GM13976 (cell line): Measurements from ENCODE around the gene MSRB1.

Experiments
- DNase-seq: peaks from one replicate; pipeline ENCODE4 v3.0.0; 2012; ENCODE audit warnings: low spot score
- in situ Hi-C: fragments of 300-500 bp; cut with MboI; formaldehyde crosslinking; loops from one replicate; pipeline ENCODE4 v1.12.0; 2022; ENCODE audit warnings: low sequenced_read_pairs, mixed read lengths, inconsistent platforms; ENCODE audit not compliant: unreplicated experiment
- TF ChIP-seq, protein P1 (sequence below): IDR thresholded peaks from 2 replicates; pipeline ENCODE4 v1.5.1; 2012; ENCODE audit warnings: borderline replicate concordance, mild to moderate bottlenecking; ENCODE audit not compliant: insufficient read depth; ENCODE audit errors: extremely low read depth, missing control alignments, control extremely low read depth

The MSRB1 gene

DNA sequence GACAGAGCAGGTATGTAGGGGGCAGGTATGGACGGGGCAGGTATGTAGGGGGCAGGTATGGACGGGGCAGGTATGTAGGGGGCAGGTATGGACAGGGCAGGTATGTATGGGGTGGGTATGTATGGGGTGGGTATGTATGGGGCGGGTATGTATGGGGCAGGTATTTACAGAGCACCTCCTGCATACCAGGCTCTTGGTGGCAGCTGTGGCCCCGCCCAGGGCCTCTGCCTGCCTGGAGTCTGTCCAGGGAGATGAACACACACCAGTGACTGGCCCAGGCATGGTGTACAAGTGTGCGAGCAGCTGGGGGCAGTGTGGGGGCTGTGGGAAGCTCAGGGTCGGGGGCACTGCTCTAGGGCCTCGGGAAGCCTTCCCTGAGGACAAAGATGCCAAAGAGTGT is 7.0 kb upstream of the MSRB1 start:
- TF ChIP-seq, protein P1, sequence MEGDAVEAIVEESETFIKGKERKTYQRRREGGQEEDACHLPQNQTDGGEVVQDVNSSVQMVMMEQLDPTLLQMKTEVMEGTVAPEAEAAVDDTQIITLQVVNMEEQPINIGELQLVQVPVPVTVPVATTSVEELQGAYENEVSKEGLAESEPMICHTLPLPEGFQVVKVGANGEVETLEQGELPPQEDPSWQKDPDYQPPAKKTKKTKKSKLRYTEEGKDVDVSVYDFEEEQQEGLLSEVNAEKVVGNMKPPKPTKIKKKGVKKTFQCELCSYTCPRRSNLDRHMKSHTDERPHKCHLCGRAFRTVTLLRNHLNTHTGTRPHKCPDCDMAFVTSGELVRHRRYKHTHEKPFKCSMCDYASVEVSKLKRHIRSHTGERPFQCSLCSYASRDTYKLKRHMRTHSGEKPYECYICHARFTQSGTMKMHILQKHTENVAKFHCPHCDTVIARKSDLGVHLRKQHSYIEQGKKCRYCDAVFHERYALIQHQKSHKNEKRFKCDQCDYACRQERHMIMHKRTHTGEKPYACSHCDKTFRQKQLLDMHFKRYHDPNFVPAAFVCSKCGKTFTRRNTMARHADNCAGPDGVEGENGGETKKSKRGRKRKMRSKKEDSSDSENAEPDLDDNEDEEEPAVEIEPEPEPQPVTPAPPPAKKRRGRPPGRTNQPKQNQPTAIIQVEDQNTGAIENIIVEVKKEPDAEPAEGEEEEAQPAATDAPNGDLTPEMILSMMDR = no peak
- in situ Hi-C loops = no loop called here

DNA sequence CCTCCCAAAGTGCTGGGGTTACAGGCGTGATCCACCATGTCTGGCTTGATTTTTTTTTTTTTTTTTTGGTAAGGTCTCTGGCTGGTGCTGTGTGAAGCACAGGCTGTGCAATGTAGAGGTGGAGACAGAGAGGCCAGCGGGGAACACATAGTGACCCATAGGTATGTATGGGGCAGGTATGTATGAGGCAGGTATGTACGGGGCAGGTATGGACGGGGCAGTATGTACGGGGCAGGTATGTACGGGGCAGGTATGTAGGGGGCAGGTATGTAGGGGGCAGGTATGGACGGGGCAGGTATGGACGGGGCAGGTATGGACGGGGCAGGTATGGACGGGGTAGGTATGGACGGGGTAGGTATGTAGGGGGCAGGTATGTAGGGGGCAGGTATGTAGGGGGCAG is 6.5 kb upstream of the MSRB1 start:
- TF ChIP-seq, protein P1 = no peak
- in situ Hi-C loops = no loop called here
- DNase-seq = no peak

More for the DNA sequence above, 7.0 kb upstream of the MSRB1 start:
- DNase-seq = no peak

GRCh38 chr16:1947369-1947670 is 4.3 kb upstream of the MSRB1 start:
- TF ChIP-seq, protein P1 = no peak
- in situ Hi-C loops = no loop called here
- DNase-seq = no peak

GRCh38 chr16:1946495-1947368 is 3.7 kb upstream of the MSRB1 start:
- in situ Hi-C loops = no loop called here

DNA sequence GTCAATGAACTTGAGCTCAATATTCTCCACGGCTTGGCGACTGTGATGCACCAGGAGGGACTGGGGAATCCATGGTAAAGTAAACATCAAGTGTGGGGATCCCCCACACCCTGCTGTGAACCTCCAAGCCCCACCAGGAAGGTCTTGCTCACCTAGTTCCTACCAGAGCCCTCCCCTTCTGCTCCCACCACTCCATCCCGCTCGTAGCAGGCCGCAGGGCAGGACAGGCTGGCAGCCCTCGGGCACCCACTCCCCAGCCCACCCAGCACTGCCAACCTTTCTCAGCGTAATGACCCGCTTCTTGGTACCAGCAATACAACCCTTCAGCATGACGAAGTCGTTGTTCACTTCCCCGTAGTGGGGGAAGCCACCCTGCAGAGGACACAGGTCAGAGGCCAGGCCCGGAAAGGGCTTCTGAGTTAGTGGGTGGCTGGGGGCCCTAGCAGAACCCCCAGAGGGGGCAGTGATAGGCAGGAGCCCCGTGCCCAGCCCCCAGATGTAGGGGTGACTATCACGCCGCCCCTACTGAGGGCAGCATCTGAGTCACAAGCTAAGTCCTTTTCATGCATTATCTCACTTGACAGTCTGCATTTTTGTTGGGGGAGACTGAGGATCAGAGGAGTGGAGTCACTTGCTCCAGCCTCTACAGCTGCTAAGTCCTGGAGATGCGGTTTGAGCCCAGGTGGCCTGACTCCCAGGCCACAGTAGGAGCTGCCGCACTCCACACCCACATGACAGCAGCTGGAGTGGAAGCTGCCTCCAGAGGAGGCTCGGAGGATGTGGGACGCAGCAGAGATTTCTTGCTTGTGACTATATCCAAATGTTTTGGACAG is 2.8 kb upstream of the MSRB1 start:
- no peak for DNase-seq
- TF ChIP-seq, protein P1 = no peak
- in situ Hi-C loops = no loop called here

More at GRCh38 chr16:1946495-1947368, 3.7 kb upstream of the MSRB1 start:
- TF ChIP-seq, protein P1 = no peak
- no peak for DNase-seq

GRCh38 chr16:1944612-1945199 is 1.7 kb upstream of the MSRB1 start:
- TF ChIP-seq, protein P1 = no peak
- no peak for DNase-seq
- in situ Hi-C loops = no loop called here
